ENCODE results near the gene UBR3.
"Not testable (repeated sequence)": the region's sequence is repeated elsewhere in the genome, so short reads cannot be mapped to it uniquely, and the experiment has no call there.

UBR3 gene

DNA sequence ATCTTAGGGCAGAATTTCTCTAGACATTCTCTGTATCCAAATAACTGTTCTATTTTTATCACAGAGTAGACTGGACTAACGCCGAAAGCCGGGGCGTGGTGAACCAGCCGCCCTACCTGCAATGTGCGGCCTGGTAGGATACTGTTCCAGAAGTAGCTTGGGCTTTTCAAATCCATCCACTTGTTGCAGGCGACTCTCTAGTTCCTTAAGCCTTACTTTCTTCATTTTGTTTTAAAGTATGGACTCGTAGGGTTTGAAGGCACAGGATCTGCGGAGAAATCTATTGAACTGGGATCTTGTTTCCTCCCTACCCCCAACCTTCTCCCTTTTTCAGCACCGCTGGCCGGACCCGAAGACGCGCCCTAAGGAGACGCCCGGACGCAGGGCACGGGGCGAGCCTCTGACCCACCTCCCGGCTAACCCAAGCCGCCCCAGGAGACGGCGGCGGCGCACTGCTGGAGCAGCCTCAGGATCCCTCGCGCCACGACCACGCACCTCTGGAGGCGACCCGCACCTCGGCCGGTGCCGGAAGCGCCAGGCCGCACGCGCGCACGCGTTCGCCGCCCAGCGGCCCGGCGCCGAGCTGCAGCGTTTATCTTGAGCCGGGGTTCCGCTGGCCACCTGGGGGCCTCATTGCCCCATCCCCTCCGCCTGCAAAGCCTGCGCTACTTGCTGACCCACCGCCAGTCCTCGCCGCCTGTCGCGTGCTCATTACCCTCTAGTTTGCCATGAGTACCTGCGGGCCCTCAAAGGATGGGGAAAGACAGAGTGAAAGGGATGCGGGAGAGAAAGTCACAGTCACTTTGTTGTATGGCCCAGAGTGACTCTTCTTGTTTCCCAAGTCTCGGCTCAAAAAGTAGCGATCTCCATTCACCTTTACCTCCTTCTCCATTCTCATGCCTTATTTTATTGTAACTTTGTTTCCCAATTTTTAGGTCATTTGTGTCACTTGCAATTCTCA lies 2.6 kb upstream of the UBR3 start, which contains the start of gene METTL5:
METTL5 (minus strand) TSS at position 533 of the 961 bp plus-strand sequence; CDS start at position 225, 308 bp downstream.
- peak; percentile 77 for DNase-seq (ENCODE audit: insufficient read length, low spot score)
- FAIRE-seq, result no peak
- TF ChIP-seq CTCF (IDR thresholded peaks at IDR 0.05; ENCODE audit: insufficient read depth, missing control alignments), result peak; percentile 93

GRCh38 chr2:169828141-169828811 lies 1.0 kb downstream of the UBR3 start:
- DNase-seq (ENCODE audit: insufficient read length, low spot score), result peak; percentile 20
- FAIRE-seq, result no peak
- no peak for TF ChIP-seq CTCF (IDR thresholded peaks at IDR 0.05; ENCODE audit: insufficient read depth, missing control alignments)

- no peak for TF ChIP-seq CTCF (IDR thresholded peaks at IDR 0.05; ENCODE audit: insufficient read depth, missing control alignments)
- DNase-seq (ENCODE audit: insufficient read length, low spot score), result no peak
- FAIRE-seq, result no peak
Observed at GRCh38 chr2:169834401-169834800, 7.1 kb downstream of the UBR3 start.

DNA sequence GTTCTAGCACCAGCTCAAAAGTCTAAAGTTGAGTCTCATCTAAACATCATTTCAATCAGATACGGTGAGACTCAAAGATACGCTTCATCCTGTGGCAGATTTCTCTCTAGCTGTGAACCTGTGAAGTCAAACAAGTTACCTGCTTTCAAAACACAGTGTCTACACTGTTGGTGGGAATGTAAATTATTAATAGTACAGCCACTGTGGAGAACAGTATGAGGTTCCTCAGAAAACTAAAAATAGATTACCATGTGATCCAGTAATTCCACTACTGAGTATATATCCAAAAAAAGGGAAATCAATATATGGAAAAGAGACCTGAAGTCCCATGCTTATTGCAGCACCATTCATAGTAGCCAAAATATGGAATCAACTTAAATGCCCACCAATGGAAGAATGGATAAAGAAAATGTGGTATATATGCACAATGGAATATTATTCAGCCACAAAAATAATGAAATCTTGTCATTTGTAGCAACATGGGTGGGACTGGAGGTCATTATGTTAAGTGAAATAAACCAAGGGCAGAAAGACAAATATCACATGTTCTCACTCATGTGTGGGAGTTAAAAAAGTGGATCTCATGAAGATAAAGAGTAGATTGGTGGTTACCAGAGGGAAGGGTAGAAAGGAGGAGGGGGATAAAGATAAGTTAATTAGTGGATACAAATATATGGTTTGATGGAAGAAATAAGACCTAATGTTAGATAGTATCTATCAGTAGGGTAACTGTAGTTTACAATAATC lies 11.7 kb downstream of the UBR3 start:
- no peak for TF ChIP-seq CTCF (IDR thresholded peaks at IDR 0.05; ENCODE audit: insufficient read depth, missing control alignments)
- DNase-seq (ENCODE audit: insufficient read length, low spot score) (no peak), FAIRE-seq (no peak)

DNA sequence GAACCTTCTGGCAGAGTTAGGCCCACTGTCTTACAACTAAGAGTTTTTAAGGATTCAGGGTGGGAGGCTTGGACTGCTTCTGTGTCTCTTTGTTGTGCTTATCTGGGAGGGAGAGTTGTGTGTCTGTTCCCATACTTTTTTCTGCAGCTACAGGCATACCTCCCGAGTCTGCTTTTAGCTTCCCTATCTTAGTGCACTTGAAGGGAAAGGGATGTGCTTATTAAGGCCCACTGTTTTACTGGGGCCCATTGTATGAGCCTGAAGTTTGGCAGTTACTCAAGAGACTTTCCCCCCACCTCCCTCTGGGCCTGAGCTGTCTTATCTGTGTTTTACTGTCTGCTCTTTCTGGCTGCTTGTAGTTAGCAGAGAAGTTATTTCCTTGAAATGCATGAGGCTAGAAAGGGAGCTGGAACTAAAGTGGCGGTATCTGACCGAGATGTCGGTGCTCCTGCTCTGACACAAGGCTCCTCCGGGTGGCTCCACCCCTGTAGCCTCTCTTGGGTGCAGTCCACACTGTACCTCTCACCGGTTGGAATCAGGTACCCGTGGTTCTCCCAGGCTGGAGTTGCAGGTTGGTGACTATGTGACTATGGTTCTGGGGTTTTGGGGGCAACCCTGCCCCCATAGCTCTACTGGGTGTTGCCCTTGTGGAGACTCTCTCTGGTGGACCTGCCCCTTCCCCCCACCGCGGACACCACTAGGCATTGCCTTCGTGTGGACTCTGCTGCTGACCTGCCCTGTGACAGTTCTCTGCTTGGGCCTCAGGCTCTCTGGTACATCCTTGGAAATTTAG lies 12.9 kb downstream of the UBR3 start:
- DNase-seq (ENCODE audit: insufficient read length, low spot score) (no peak), FAIRE-seq (no peak)
- no peak for TF ChIP-seq CTCF (IDR thresholded peaks at IDR 0.05; ENCODE audit: insufficient read depth, missing control alignments)

- TF ChIP-seq CTCF (IDR thresholded peaks at IDR 0.05; ENCODE audit: insufficient read depth, missing control alignments), result no peak
- DNase-seq (ENCODE audit: insufficient read length, low spot score) (no peak), FAIRE-seq (no peak)
Observed at GRCh38 chr2:169840747-169841142, 13.5 kb downstream of the UBR3 start.

GRCh38 chr2:169841625-169842024 lies 14.4 kb downstream of the UBR3 start:
- DNase-seq (ENCODE audit: insufficient read length, low spot score); FAIRE-seq: not testable (repeated sequence)

Measured in D721Med (cell line).